HG02884 (cell line): Measurements from ENCODE around the gene RHEB.
A peak's percentile ranks its signal among the peaks of the same experiment; 100 is the strongest.

Source experiments
- ATAC-seq: cut with Tn5 transposase; IDR thresholded peaks from one replicate; pipeline ENCODE4 v1.9.1; 2021; ENCODE audit warnings: mild to moderate bottlenecking, moderate library complexity; ENCODE audit not compliant: unreplicated experiment

RHEB gene

GRCh38 chr7:151481650-151482505 is 37.8 kb downstream of the RHEB start:
- ATAC-seq: no peak

DNA sequence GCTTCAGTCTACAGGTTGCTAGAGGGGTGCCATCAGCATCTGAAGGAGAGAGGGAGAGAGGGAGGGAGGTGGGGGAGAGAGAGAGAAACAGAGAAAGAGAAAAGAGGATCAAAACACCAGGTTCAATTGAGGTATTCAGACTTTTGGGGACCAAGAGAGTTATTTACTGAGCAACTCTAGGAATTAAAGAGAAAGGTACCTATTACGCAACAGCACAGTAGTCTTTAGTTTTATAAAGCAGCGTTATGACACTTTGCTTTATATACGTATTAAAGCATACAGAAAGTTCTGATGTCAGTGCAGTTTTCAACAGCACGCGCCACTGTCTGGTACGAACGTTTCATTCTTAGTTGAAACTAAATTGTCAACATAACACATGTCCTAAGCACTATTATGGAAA is 41.8 kb downstream of the RHEB start:
- ATAC-seq: no peak

- peak; percentile 40 for ATAC-seq
Measured at GRCh38 chr7:151472644-151473380, 46.9 kb downstream of the RHEB start.

DNA sequence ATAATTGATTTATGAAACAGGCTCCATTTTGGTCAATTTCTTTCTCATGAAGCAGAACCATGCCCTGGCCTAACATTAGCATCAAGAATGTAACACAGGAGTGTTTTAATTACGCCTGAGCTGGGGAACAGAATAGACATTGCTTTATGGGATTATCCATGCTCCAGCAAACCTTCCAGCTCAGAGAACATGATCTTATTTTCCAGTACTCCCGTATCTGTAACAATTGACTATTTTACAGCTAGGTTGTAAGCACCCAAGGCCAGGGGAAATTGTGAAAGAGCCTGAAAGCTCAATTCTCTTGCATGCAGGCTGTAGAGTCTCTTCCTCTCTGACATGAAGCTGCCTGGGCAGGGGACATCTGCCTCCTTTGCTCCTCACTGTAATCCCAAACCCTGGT is 49.0 kb downstream of the RHEB start:
- ATAC-seq: no peak

DNA sequence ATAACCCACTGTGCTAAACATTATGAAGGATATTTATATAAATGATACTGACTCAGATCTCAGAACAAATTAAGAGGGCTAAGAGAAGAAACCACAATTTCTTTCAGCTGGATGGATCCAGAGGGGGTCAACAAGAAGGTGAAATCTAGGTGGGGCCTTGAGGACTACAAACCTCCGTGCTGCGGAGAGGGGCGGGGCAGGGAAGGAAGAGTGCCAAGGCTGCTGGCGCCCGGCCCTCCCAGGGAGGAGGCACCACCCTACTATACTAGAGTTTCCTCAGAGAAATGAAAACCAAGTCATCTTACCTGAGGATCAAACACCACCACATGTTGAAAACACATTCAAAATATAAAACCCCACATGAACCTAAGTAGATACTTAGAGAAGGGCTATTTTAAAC is 50.4 kb downstream of the RHEB start:
- ATAC-seq: no peak

DNA sequence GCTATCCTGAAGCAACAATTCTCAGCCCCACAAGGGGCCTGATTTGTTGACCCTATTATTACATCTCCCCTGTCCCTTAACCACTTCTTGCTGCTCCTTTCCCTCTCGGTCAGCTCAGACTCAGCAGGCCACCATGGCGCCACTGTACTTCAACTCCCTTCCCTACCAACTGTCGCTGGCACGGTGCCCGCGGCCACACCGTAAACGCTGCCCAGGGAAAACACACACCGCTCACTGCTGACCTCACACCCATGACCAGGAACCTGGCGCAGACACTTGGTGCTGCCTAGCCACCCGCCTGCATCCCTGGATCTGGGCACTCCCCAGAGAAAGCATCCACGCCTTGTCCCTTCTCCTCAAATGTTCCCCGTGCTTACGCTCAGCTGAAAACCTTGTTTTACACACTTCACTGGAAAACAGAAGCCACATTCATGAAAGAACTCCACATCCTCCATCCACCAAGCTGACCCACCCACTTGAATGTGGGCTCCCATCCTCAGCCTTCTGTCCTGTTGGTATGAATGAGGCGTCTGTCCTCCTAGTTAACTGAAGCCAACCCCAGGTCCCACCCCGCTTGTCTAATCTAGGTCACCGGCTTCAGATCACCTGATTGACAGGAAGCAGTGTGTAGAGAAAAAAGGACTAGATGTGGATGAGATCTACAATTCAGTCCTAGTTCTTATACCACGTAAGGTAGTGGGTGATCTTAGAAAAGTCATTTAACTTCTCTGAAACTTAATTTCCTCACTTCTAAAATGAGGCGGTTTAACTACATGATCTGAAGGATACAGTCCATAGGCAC is 51.3 kb downstream of the RHEB start:
- ATAC-seq: no peak

- no peak for ATAC-seq
Measured at GRCh38 chr7:151465169-151465568, 54.5 kb downstream of the RHEB start.

DNA sequence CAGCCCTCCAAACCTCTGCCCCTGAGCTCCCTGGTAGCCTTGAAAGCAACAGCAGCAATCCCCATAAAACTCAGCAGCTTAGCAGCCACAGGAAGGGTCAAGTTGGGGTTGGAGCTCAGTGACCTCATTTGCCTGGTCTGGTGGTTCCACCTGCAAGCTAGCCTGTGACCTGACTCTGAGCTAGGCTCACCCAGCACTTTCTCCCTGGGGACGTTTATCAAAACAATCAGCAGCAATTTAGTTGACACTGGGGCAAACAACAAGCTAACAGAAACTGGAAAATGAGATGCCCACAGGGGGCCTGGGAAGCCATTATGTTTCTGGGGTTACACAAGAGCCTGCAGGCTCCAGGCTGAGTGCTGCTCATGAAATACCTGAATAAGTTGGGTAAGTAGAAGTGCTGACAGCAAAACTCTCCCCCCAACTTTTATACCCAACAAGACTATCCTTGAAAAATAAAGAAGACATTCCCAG is 57.4 kb downstream of the RHEB start:
- no peak for ATAC-seq

- ATAC-seq: no peak
Measured at GRCh38 chr7:151461942-151462230, 57.8 kb downstream of the RHEB start.

GRCh38 chr7:151461096-151461941 is 58.4 kb downstream of the RHEB start:
- no peak for ATAC-seq

- ATAC-seq: no peak
Measured at GRCh38 chr7:151460474-151460855, 59.2 kb downstream of the RHEB start.

- ATAC-seq: no peak
Measured at GRCh38 chr7:151459726-151460473, 59.8 kb downstream of the RHEB start.

- ATAC-seq: no peak
Measured at GRCh38 chr7:151457534-151457933, 62.2 kb downstream of the RHEB start.

DNA sequence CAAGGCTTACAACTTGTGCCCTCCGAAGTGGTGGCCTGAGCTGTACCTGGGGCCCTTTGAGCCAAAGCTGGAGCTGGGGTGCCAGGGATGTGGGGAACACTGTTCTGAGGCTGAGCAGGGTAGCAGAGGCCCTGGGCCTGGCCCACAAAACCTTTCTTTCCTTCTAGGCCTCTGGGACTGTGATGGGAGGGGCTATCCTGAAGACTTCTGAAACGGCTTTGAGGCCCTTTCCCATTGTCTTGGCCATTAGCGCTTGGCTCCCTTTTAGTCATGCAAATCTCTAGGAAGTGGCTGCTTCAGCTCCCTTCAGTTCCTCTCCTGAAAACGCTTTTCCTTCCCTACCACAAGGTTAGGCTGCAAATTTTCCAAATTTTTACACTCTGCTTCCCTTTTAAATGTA is 62.9 kb downstream of the RHEB start:
- no peak for ATAC-seq

- ATAC-seq: no peak
Measured at GRCh38 chr7:151456276-151456675, 63.4 kb downstream of the RHEB start.

DNA sequence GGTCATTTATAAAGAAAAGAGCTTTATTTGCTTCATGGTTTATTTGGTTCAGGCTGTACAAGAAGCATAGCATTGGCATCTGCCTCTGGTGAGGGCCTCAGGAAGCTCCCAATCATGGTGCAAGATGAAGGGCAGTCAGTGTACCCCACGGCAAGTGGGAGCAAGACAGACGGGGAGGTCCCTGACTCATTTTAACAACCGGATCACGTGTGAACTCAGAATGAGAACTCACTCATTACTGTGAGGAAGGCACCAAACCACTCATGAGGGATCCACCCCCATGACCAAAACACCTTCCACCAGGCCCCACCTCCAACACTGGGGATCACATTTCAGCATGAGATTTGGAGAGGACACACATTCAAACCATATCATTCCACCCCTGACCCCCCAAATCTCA is 64.0 kb downstream of the RHEB start:
- no peak for ATAC-seq

DNA sequence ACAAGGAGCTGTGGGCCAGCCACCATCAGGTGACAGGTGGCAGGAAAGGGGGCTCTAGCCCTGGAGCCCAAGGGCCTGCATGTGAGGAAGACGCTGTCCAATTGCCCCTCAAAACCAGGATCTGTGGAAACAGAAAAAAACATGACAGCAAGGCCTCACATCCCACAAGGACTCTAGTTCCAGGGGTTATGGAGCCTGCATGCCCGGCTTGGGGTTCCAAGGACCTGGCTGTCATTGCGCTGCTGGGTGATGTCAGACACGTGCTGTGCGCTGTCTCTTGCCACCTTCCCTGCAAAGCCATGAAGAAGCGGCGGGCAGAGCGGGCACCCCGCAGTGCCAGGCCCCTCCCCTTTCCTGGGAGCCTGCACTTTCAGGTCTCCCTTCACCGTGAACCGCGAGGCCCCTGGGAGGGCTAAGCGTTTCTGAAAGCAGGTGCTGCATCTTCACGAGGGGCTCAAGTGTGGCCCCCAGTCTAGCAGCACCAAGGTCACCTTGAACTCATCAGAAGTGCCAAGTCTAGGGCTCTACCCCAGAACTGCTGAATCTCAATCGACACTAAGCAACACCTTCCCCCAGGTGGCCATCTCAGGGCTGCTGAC is 64.7 kb downstream of the RHEB start:
- no peak for ATAC-seq

DNA sequence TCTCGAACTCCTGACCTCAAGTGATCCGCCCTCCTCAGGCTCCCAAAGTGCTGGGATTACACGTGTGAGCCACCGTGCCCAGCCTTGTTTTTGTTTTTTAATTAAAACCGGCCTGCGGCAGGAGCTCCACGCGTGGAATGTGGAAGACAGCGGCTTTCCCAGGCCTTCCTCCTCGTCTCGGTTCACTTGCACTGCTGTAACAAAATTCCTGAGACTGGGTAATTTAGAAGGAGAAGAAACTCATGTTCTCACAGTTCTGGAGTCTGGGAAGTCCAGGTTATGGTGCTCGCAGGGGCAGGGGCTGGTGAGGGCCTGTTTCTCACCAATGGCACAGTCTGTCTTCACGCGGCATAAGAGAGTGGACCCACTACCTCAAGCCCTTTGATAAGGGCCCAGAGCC is 65.4 kb downstream of the RHEB start:
- no peak for ATAC-seq

DNA sequence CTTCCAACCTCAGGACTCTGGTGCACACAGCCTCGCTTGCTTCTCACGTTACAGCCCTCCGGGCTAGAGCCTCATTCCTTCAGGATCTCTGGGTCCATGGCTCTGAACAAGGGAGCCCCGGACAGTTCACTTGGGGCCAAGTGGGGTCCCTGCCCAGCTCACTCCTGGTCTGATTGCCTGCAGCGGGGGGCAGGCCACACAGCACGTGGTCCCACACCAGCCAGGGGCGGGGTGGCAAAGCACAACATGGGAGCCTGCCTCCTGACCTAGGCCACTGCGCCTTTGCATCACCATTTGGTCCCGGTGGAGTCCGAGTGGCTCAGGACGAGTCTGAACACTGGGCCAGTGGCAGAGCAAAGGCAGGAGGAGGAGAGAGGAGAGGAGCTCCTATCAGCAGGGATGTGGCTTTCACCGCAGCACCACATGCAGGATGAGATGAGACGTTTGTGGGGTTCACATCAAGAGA is 66.3 kb downstream of the RHEB start:
- no peak for ATAC-seq
